Ishikawa (cell line): ENCODE data around the gene CD99.

Source experiments
- CEBPB ChIP-seq: IDR thresholded peaks from 2 replicates; pipeline ENCODE4 v1.6.1; 2012
- EGR1 ChIP-seq: IDR thresholded peaks from 2 replicates; pipeline ENCODE4 v1.6.1; 2012
- EP300 ChIP-seq: IDR thresholded peaks from 2 replicates; pipeline ENCODE4 v1.6.1; 2012; ENCODE audit warnings: borderline replicate concordance
- RAD21 ChIP-seq: IDR thresholded peaks from 2 replicates; pipeline ENCODE4 v1.6.1; 2012; ENCODE audit warnings: low read depth
- TAF1 ChIP-seq: IDR thresholded peaks from 2 replicates; pipeline ENCODE4 v1.6.1; 2012; ENCODE audit warnings: low read depth, mild to moderate bottlenecking
- TCF12 ChIP-seq: IDR thresholded peaks from 2 replicates; pipeline ENCODE4 v1.6.1; 2012; ENCODE audit warnings: low read depth
- TEAD4 ChIP-seq: IDR thresholded peaks from 2 replicates; pipeline ENCODE4 v1.6.1; 2012
- YY1 ChIP-seq: IDR thresholded peaks from 2 replicates; pipeline ENCODE4 v1.6.1; 2012; ENCODE audit warnings: low read depth
- ZBTB7A ChIP-seq: IDR thresholded peaks from 2 replicates; pipeline ENCODE4 v1.6.1; 2012; ENCODE audit warnings: low read depth
- TF ChIP-seq, protein P1 (sequence below): IDR thresholded peaks from 2 replicates; pipeline ENCODE4 v1.6.1; 2012; ENCODE audit warnings: low read depth, mild to moderate bottlenecking

DNA sequence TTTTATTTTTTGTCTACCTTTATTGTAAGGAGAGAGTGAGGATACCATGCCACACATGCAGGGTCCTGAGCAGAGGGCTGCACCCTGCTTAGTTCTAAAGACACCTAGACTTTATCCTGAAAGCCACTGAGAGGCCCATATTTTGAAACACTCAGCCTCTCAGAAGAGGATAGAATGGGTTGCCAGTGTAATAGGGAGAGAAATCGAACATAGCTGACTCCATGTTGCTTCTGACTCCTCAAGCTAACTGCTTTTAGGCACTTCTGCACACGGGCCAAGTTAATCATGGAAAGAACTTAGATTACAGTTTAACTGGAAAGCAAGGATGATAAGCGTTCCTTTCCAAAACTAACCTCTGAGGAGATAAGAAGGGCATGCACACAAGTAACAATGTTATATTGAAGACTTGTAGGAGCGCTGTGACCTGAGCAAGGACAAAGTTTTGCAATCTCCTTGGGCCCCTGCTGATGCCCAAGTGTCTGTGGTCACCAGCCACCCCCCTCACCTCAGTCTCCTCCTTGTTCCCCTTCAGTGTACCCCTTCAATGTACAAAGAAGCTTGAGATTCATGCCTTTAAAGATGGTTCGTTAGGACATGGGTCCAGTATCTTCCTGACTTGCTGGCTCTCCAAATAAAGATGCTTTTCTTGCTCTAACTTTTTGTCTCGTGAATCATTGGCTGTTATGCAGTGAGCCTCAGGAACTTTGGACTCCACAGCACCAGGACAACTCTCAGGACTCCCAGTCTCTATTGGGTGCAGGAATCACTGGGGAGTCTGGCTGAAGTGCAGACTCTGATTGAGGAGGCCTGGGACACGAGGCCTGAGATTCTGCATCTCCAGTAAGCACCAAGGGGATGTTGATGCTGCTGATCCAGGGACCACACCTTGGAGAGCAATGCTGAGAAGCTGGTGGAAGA lies 25.4 kb upstream of the CD99 start:
- no peak for TF ChIP-seq CEBPB
- no peak for TF ChIP-seq RAD21
- TF ChIP-seq, protein P1, sequence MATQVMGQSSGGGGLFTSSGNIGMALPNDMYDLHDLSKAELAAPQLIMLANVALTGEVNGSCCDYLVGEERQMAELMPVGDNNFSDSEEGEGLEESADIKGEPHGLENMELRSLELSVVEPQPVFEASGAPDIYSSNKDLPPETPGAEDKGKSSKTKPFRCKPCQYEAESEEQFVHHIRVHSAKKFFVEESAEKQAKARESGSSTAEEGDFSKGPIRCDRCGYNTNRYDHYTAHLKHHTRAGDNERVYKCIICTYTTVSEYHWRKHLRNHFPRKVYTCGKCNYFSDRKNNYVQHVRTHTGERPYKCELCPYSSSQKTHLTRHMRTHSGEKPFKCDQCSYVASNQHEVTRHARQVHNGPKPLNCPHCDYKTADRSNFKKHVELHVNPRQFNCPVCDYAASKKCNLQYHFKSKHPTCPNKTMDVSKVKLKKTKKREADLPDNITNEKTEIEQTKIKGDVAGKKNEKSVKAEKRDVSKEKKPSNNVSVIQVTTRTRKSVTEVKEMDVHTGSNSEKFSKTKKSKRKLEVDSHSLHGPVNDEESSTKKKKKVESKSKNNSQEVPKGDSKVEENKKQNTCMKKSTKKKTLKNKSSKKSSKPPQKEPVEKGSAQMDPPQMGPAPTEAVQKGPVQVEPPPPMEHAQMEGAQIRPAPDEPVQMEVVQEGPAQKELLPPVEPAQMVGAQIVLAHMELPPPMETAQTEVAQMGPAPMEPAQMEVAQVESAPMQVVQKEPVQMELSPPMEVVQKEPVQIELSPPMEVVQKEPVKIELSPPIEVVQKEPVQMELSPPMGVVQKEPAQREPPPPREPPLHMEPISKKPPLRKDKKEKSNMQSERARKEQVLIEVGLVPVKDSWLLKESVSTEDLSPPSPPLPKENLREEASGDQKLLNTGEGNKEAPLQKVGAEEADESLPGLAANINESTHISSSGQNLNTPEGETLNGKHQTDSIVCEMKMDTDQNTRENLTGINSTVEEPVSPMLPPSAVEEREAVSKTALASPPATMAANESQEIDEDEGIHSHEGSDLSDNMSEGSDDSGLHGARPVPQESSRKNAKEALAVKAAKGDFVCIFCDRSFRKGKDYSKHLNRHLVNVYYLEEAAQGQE = no peak
- no peak for TF ChIP-seq ZBTB7A
- no peak for TF ChIP-seq TAF1
- TF ChIP-seq TCF12 = no peak
- TF ChIP-seq EP300 = no peak
- no peak for TF ChIP-seq EGR1
- no peak for TF ChIP-seq TEAD4
- no peak for TF ChIP-seq YY1
